Psoas muscle (tissue), 8 donors: ENCODE data around the gene ZNF728. TPM values are rescaled to one million over a fixed set of nuclear protein-coding genes. Genes with fewer than 3 reads are reported as not detected.
"Not testable (repeated sequence)": the region's sequence is repeated elsewhere in the genome, so short reads cannot be mapped to it uniquely, and the experiment has no call there.

Experiments
- ATAC-seq, 4 donors: fragments of 200-7000 bp; cut with Tn5 transposase; one replicate each; pipeline ENCODE4 v1.9.1; 2020; ENCODE audit warnings: moderate library complexity in 3 of 4, mild to moderate bottlenecking in 2 of 4
- DNase-seq, 2 donors: peaks; one replicate each; pipeline ENCODE4 v3.0.0-alpha.2; 2020
- H3K27ac ChIP-seq: fragments of 200-600 bp; one replicate; pipeline ENCODE4 v1.8.0; 2022
- H3K27me3 ChIP-seq, 3 donors: fragments of 200-600 bp in 1 of 3; one replicate each; pipeline versions ENCODE4 v1.6.1 to v1.8.0; 2013 to 2022; ENCODE audit warnings: low read length in 2 of 3, mild to moderate bottlenecking in 2 of 3, moderate library complexity in 1 of 3; ENCODE audit not compliant: insufficient read depth in 3 of 3
- H3K36me3 ChIP-seq, 2 donors: fragments of 200-600 bp in 1 of 2; one replicate each; pipeline versions ENCODE4 v1.6.1 to v1.8.0; 2013 to 2022; ENCODE audit warnings: low read depth in 1 of 2, mild to moderate bottlenecking in 1 of 2, moderate library complexity in 1 of 2; ENCODE audit not compliant: insufficient read depth in 1 of 2
- H3K4me1 ChIP-seq: fragments of 200-600 bp; one replicate; pipeline ENCODE4 v1.8.0; 2022
- H3K4me3 ChIP-seq: fragments of 200-600 bp; one replicate; pipeline ENCODE4 v1.8.0; 2022; ENCODE audit warnings: mild to moderate bottlenecking
- H3K9me3 ChIP-seq: fragments of 200-600 bp; one replicate; pipeline ENCODE4 v1.8.0; 2022
- CTCF ChIP-seq: fragments of 200-600 bp; IDR thresholded peaks from one replicate; pipeline ENCODE4 v1.8.0; 2022; ENCODE audit warnings: antibody characterized with exemption
- WGBS, 3 donors: extraction: QIAGEN DNeasy Blood & Tissue Kit; methylation state at CpG; one replicate each; pipeline versions ENCODE4 v1.1.6 to v1.1.7; 2013; 5-methylcytosine and 5-hydroxymethylcytosine counted together
- intact Hi-C, 2 donors: fragments of 100-400 bp; cut with DNase I; formaldehyde crosslinking; loops; one replicate each; pipeline versions ENCODE4 v1.11.0 to v1.14.2; 2022
- polyA plus RNA-seq, 3 donors: library from polyadenylated mRNA; stranded (reverse); fragments of 200-250 nt; gene quantifications; one replicate each; pipeline ENCODE4 v1.2.3, GENCODE V29; 2013
- total RNA-seq, 4 donors: library from RNA; stranded (reverse); fragmentation: NEBNext Ultra II Directional in 2 of 4; extraction: Animal tissue kit (Norgen Biotek cat#: 25700) in 2 of 4; gene quantifications; one replicate each; pipeline versions ENCODE4 v1.2.1 to v1.2.4, GENCODE V29; 2021 to 2023
- donor health status: healthy with polysubstance abuse.
- donor health status: DM: no; HTN: no; CAD: no; lungs with moderate emphysema.
- donor health status: Bipolar disorder and iron deficiency.
- donor health status: healthy.
- donor health status: DM: yes; HTN: yes; CAD: no.
- donor health status: DM: no; HTN: no; CAD: no.
- donor health status: DM: no; HTN: no; CAD: no.
- donor health status: DM: yes; HTN: yes; CAD: no.

The ZNF728 gene
- total and polyA plus RNA-seq, 7 donors, result 0.08 to 0.51 (median 0.26) TPM; not detected in 2

GRCh38 chr19:22935151-22935550, 67.8 kb downstream of the ZNF728 start:
- DNase-seq, result no peak
- Histone ChIP-seq H3K36me3 (no peaks in the 10 kb centered on the region), H3K9me3 (no peaks in the 10 kb centered on the region), H3K4me3 (no peak overlapping the region), H3K27me3 (no peaks in the 10 kb centered on the region), H3K27ac (no peak overlapping the region), H3K4me1 (no peaks in the 10 kb centered on the region)
- no peak for ATAC-seq
- WGBS, 3 donors, result 86 to 91% (median 88%) methylated on average over 2 of the region's 2 CpGs
- TF ChIP-seq CTCF, result no peak
- intact Hi-C loops, result no loop called here

GRCh38 chr19:22927576-22927975, 75.4 kb downstream of the ZNF728 start:
- 94 to 96% (median 96%) methylated on average over 4 to 27 of the region's 34 CpGs for WGBS, 3 donors
- intact Hi-C loops, DNase-seq, H3K27me3 ChIP-seq, ATAC-seq, H3K36me3 ChIP-seq, H3K4me1 ChIP-seq, H3K9me3 ChIP-seq, H3K4me3 ChIP-seq, H3K27ac ChIP-seq: not testable (repeated sequence)

DNA sequence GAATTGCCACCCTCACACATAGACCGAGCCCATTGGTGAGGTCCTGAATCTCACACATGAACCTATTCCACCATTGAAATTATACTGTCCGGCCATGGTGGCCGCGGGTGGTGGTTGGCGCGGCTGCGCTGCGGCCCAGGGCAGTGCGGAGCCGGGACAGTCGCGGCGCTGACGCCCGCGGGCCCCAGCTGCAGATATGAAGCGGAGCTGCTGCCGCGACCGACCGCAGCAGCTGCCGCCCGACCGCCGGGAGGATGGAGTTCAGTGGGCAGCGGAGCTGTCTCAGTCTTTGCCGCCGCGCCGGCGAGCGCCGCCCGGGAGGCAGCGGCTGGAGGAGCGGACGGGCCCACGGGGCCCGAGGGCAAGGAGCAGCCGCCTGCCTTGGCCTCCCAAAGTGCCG, 77.8 kb downstream of the ZNF728 start:
- H3K36me3 ChIP-seq, H3K9me3 ChIP-seq, ATAC-seq, DNase-seq, H3K4me3 ChIP-seq, H3K27ac ChIP-seq, H3K27me3 ChIP-seq, intact Hi-C loops, H3K4me1 ChIP-seq: not testable (repeated sequence)
- WGBS, 3 donors, result 95 to 97% (median 97%) methylated on average over 35 to 41 of the region's 41 CpGs

Other genes starting within 250 kb of the ZNF728 start
- not detected for gene ZNF99, start 219.0 kb downstream of the ZNF728 start, total RNA-seq
- gene ZNF99, start 219.0 kb downstream of the ZNF728 start, polyA plus RNA-seq, result under 1 TPM in 2 of 3 donors, not detected in 1; under 0.01 to 0.01 TPM
- gene ZNF723, start 170.9 kb downstream of the ZNF728 start, total RNA-seq, result not detected
- gene ZNF723, start 170.9 kb downstream of the ZNF728 start, polyA plus RNA-seq, result not detected
- under 1 TPM in 2 of 4 donors, not detected in 2; 0.10 to 0.19 TPM for gene ZNF730, start 113.8 kb upstream of the ZNF728 start, total RNA-seq
- under 1 TPM in 2 of 3 donors, not detected in 1; 0.01 to 0.16 TPM for gene ZNF730, start 113.8 kb upstream of the ZNF728 start, polyA plus RNA-seq
- gene ZNF724, start 247.2 kb upstream of the ZNF728 start, total RNA-seq, result under 1 TPM; 0.15 to 0.99 (median 0.32) TPM
- under 1 TPM; 0.06 to 0.17 (median 0.12) TPM for gene ZNF724, start 247.2 kb upstream of the ZNF728 start, polyA plus RNA-seq